Islet of Langerhans (tissue), 1 donor: ENCODE measurements around the gene KCNS3.

Source experiments
- FAIRE-seq: peaks from one replicate; lab custom pipeline; 2011; peaks lifted over from hg19 to GRCh38; lab: Jason Lieb, UNC

KCNS3 gene

DNA sequence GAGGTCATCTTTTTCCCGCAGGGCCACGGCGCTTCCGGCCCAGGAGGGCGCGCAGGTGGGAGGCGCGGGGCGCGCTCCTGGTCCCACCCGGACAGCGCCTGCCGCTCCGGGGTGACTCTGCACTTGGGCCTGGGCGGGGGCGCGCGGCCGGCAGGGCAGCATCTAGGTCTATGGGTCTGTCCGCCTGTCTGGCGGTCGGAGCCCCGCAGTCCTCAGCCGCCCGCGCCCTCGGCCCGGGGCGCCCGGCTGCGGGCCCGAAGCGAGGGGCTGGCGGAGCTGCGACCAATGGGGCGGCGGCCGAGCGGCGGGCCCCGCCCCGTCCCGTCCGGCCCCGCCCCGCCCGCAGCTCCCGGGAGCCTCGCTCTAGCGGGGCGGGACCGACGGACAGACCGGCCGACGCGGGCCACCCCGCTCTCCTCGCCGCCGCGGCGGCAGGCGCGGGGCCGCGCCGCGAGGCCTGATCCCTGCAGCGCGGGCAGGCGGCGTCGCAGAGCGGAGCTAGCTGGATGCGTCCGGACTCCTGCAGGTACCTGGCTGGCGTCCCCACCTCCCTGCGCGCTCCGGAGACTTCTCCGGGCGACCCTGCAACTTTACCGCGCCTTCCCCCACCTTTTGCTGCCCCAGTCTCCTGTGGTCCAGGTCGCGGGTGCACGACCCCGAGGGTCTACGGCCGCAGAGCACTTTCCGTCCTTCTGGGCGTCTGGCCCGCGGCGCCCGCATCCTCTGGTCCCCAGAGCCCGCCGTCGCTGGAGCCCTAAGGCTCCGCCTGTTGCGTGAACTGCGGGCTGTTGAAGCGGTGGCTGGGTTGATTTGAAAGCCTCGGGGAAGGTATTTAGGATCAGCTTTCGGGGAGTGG, at the start of gene KCNS3:
TSS of gene KCNS3 (plus strand) at position 387 of the 856 bp plus-strand sequence. CDS start 52,342 bp downstream, outside the sequence.
- FAIRE-seq: no peak

DNA sequence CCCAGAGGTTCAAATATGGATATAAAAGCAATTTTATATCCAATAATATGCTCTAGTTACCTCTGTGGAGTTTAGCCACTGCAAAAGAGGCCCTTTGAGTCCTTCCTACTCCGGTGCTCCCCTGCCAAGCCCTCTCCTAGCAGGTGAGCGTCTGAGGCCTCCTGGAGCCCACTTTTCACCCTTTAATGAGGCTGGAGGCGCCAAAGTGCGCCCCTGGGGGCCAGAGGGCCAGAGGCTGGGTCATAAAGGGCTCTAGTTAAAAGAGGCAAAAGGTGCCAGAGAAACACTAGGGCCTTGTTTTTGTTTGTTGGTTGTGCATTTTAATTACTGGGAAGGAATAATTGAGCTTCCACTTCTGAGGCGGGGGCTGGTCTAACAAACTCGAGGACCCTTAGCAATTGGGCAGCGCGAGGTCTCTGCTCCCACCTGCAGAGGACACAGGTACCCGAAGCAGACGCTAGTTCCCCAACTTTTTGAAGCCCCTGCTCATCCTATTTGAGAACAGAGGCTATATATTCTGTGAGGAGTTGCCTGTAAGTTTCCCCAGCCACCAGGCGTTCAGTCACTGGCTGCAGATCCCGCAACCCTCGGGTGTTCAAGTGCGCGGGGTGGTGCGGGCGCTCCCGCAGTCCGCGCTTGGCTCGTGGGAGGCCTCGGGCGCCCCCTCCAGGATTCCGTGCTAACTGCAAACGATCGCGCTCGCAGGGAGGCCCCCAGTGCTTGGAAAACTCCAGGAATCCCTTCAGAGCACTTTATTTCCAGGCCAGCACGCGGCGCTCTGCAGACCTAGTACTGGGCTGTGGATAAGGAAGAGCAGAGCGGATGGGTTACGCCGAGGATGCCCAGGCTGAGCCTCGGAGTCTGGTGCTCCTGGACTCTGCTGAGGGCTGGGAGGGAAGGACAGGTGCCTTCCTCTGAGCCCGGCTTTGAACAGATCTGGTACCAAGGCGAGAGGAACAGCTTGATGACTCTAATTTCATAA, 48.1 kb upstream of the KCNS3 start:
- no peak for FAIRE-seq

- no peak for FAIRE-seq
Measured at GRCh38 chr2:17835516-17835915, 43.0 kb upstream of the KCNS3 start.

DNA sequence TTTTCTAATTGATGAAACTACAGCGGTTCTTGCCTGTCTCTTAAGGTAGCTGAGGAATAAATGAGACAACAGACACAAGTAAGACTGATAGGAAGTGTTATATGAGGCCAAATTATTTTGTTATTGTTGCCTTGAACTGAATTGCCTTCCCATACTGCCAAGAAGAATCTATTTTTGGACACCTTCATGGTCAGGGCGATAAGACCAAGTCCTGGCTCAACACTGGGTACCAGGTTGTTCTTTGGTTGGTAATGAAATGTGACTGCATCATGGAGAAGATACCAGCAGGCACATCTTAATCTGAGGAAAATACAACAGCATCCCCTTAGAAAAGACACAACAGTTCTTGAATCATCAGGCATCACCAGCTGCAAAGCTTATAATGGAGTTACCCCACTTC, 38.5 kb upstream of the KCNS3 start:
- no peak for FAIRE-seq

DNA sequence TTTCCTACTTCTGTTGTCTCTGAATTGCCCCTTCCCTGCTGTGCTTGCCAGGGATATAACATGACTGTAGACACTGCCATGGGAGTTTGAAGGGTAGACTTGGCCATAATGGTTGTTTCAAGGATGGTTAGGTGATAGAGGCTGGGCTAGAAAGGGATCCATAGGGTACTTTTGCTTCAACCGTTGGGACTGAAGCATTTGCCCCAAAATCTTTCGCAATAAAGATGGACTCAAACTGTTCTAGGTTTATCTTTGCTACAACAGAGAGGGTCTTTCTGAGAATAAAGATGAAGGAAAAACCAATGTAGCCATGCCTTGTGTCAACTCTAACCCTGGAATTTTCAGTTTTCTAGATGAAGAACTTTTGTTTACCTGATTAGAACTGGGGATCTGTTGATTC, 35.0 kb upstream of the KCNS3 start:
- no peak for FAIRE-seq

DNA sequence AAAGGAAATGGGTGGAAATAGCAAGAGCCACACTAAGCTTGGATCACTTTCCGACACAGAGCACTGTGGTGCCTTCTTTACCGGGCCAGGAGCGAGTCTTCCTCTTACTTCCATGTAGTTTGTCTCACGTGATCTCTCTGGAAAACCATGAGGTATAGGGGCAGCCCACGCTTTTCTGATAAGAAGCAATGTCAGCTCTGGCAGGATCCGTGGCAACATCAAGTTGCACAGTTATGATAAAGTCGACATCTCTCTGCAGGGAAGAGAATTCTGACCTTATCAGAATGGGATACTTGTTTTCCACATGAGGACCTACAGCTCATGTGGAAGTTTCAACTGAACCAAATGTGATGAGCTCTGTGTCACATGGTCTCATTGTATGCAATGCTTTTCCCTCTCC, 32.7 kb upstream of the KCNS3 start:
- no peak for FAIRE-seq

- no peak for FAIRE-seq
Measured at GRCh38 chr2:17846676-17847075, 31.8 kb upstream of the KCNS3 start.

DNA sequence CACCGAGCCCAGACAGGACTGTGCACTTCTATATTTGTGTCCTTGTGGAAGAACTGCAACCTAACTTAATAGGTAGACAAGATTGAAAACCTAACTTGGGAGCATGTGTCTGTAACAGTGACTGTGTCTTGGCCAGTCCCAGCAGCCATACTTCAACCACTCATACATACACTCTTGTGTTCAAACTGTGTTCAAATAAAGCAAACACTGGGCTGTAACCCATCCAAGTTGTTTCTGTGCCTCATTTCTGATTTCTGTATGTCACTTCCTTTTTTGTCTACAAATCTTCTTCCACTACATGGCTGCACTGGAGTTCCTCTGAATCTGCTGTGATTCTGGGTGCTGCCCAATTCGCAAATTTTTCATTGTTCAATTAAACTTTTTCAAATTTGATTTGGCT, 31.2 kb upstream of the KCNS3 start:
- no peak for FAIRE-seq

- FAIRE-seq: no peak
Measured at GRCh38 chr2:17849275-17849674, 29.2 kb upstream of the KCNS3 start.

DNA sequence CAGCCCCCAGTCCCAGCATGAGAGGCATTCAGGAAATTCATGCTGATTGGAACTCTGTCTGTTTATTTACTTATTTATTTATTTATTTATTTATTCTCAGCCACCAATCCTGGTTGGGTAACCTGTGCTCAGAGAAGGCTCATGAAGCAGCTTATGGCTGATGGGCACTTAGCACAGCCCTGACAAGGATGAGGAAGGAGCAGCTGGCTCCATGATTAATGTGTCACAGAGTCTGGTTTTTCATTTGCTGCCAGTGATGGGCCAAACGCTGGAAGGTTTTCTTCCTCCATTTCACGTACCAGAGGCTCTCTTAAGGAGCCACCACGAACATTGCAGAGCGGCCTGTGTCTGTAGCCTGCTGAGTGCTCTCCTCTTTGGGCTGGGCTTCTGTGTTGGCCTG, 28.3 kb upstream of the KCNS3 start:
- no peak for FAIRE-seq

GRCh38 chr2:17851731-17852585, 26.5 kb upstream of the KCNS3 start:
- no peak for FAIRE-seq

DNA sequence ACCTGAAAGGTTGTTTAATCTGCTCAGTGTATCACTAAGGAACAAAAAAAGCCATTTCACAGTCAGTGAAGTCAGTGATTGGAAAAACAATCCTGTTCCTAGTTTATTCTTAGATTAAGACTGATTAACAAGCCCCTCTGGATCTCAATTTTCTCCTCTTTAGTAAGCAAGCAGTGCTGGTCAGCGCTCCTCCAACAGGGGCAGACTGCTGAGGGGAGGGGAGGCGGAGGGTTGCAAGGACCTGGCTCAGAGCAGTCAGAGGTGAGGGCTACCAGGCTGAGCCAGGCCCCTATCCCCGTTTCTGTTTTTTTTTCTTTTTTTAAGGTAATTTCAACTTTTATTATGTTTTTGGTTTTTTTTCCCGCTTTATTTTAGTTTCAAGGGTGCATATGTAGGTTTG, 24.7 kb upstream of the KCNS3 start:
- FAIRE-seq: no peak

DNA sequence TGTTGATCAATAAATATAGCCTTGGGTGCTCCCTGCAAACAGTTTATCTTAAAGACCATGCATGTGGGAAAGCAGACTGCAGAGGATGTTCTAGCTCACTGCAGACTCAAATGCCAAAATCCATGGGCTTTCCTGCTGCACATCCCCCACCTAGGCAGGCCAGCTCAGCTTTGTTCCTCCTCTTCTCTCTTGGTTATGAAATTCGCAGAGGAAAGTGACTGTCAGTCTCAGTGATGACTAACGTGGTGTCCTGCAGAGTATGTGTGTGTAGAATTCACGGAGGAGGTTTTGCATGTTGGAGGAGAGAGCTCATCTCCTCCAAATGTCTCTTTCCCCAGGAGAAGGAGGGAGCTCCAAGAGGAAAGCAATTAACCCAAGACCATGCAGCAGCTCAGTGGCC, 21.4 kb upstream of the KCNS3 start:
- FAIRE-seq: no peak

GRCh38 chr2:17858064-17858463, 20.4 kb upstream of the KCNS3 start:
- no peak for FAIRE-seq

DNA sequence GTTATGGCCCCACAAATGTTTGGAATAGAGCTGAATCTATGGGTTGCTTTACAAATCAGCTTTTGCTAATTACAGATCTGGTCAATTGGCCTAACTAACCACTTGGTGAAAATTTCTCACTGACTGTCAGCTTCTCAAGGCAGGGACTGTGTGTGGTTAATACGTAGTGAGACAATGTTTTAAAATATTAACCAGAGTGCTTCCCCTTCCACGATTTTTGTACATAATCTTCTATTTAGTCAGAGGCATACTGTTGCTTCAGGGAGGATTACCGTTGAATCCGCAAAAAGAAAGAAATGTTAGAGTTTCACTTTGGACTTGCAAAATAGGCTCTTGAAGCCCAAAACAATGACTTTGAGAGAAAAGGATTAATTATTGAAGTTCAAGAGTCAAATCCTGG, 14.9 kb upstream of the KCNS3 start:
- FAIRE-seq: no peak

DNA sequence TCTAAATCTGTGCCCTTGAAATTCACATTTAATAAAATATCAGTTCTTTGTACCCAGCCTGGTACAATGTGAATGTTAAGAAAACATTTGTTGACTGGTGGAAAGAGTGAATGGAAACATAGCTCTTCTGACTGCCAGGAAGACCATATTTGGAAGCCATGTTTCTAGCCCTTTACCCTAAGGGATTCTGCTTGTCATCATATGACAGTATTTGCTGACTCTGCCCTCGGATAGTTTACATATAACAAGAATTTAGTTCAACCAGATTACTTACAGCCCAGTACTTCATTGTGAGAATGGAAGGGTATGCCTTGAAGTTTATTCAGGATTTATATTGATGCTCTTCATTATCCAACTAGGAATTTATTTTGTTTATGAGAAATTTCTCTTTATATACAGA, 13.8 kb upstream of the KCNS3 start:
- FAIRE-seq: no peak

- no peak for FAIRE-seq
Measured at GRCh38 chr2:17867133-17867532, 11.3 kb upstream of the KCNS3 start.

DNA sequence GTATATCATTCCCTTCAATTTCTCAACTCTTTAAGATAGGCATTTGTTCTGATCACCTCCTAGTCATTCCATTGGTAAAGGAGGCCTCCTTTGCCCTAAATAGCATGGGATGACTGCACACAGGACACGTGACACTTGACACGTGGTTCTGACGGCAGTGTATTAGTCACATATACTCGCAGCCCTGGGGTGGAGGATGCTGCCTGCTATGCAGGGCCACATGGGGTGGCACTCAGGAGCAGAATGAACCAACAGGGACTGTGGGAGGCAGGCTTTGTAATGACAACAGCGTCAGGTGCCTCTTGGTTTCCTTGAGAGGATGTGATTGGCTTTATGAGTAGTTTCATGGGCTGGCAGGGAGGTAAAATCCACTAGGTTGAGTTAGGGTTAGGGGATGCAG, 9.3 kb upstream of the KCNS3 start:
- no peak for FAIRE-seq

DNA sequence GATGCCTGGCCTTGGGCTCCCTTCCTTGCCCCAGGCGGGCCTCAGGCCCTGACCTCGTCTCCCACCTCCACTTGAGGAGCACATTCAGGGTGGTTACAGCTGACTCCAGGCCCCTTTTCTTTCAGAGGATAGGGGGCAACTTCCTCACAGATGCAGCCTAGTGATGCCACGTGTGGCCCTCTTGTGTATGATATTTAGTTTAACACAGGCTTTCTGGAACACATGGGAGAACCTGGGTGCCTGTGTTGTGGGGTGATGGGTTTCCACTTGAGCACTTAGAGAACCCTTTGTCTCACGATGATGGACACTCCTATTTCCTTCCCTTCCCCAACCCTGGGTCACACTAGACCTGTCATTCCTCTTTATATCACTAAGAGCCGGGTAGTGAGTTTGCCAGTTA, 6.8 kb upstream of the KCNS3 start:
- FAIRE-seq: no peak

DNA sequence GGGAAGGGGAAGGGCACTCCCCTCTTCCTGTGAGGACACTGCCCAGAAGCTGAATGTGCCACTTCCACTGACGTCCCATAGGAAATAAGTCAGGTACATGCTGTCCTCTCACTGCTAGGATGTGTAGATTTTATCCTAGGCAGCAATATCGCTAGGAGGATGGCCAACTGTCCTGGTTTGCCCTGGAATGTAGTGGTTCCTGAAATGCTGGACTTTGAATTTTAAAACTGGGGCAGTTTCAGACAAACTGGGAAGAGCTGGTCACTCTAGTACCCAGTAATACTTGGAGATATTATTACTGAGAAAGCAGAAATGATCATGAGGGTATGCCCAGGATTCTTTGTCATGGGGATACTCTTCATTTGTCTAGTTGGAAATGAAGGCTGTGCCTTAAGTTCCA, 5.4 kb upstream of the KCNS3 start:
- FAIRE-seq: no peak

GRCh38 chr2:17876590-17876989, 1.9 kb upstream of the KCNS3 start:
- no peak for FAIRE-seq

- no peak for FAIRE-seq
Measured at GRCh38 chr2:17877811-17878280, 621 bp upstream of the KCNS3 start.
